Measurements from ENCODE around the gene UBA1.

The UBA1 gene

GRCh38 chrX:47146936-47147859 is 46.4 kb upstream of the UBA1 start:
- in situ Hi-C loops (cut with MboI; ENCODE audit: low sequenced_read_pairs, unreplicated experiment): no loop called here
- TF ChIP-seq, protein P1, sequence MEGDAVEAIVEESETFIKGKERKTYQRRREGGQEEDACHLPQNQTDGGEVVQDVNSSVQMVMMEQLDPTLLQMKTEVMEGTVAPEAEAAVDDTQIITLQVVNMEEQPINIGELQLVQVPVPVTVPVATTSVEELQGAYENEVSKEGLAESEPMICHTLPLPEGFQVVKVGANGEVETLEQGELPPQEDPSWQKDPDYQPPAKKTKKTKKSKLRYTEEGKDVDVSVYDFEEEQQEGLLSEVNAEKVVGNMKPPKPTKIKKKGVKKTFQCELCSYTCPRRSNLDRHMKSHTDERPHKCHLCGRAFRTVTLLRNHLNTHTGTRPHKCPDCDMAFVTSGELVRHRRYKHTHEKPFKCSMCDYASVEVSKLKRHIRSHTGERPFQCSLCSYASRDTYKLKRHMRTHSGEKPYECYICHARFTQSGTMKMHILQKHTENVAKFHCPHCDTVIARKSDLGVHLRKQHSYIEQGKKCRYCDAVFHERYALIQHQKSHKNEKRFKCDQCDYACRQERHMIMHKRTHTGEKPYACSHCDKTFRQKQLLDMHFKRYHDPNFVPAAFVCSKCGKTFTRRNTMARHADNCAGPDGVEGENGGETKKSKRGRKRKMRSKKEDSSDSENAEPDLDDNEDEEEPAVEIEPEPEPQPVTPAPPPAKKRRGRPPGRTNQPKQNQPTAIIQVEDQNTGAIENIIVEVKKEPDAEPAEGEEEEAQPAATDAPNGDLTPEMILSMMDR (IDR thresholded peaks at IDR 0.05; ENCODE audit: borderline replicate concordance, control extremely low read depth, extremely low read depth, insufficient read depth, missing control alignments): no peak
- no peak for DNase-seq (ENCODE audit: low spot score)

GRCh38 chrX:47148946-47149345 is 44.7 kb upstream of the UBA1 start:
- no peak for DNase-seq (ENCODE audit: low spot score)
- TF ChIP-seq, protein P1 (IDR thresholded peaks at IDR 0.05; ENCODE audit: borderline replicate concordance, control extremely low read depth, extremely low read depth, insufficient read depth, missing control alignments): no peak
- in situ Hi-C loops (cut with MboI; ENCODE audit: low sequenced_read_pairs, unreplicated experiment): no loop called here

DNA sequence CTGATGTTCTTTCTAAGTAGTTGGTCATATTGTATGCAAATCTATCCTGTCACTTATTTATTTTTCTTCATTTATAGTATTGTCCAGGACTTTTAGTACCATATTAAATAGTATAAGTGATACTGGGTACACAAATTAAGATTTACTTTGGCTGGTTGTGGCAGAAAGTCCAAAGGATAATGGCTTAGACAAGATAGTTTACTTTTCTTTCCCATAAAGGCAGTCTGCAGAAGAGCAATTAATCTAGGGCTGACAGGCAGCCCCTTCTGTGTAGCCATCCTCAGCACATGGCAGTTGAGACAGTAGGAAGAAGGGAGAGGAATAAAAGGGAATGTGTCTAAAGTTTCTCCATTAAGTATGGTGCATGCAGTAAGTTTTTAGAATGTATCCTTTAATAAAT is 42.2 kb upstream of the UBA1 start:
- TF ChIP-seq, protein P1 (IDR thresholded peaks at IDR 0.05; ENCODE audit: borderline replicate concordance, control extremely low read depth, extremely low read depth, insufficient read depth, missing control alignments): no peak
- in situ Hi-C loops (cut with MboI; ENCODE audit: low sequenced_read_pairs, unreplicated experiment): no loop called here
- DNase-seq (ENCODE audit: low spot score): no peak

- DNase-seq (ENCODE audit: low spot score): no peak
- TF ChIP-seq, protein P1 (IDR thresholded peaks at IDR 0.05; ENCODE audit: borderline replicate concordance, control extremely low read depth, extremely low read depth, insufficient read depth, missing control alignments): no peak
- in situ Hi-C loops (cut with MboI; ENCODE audit: low sequenced_read_pairs, unreplicated experiment): no loop called here
Measured at GRCh38 chrX:47156611-47157520, 36.8 kb upstream of the UBA1 start.

- TF ChIP-seq, protein P1 (IDR thresholded peaks at IDR 0.05; ENCODE audit: borderline replicate concordance, control extremely low read depth, extremely low read depth, insufficient read depth, missing control alignments): no peak
- in situ Hi-C loops (cut with MboI; ENCODE audit: low sequenced_read_pairs, unreplicated experiment): no loop called here
- no peak for DNase-seq (ENCODE audit: low spot score)
Measured at GRCh38 chrX:47158131-47158530, 35.5 kb upstream of the UBA1 start.

GRCh38 chrX:47158781-47159180 is 34.8 kb upstream of the UBA1 start:
- in situ Hi-C loops (cut with MboI; ENCODE audit: low sequenced_read_pairs, unreplicated experiment): no loop called here
- TF ChIP-seq, protein P1 (IDR thresholded peaks at IDR 0.05; ENCODE audit: borderline replicate concordance, control extremely low read depth, extremely low read depth, insufficient read depth, missing control alignments): no peak

More at GRCh38 chrX:47158781-47159180, 34.8 kb upstream of the UBA1 start:
- no peak for DNase-seq (ENCODE audit: low spot score)

Measured in GM13976 (cell line).